ENCODE results near the gene SPATS2.

DNA sequence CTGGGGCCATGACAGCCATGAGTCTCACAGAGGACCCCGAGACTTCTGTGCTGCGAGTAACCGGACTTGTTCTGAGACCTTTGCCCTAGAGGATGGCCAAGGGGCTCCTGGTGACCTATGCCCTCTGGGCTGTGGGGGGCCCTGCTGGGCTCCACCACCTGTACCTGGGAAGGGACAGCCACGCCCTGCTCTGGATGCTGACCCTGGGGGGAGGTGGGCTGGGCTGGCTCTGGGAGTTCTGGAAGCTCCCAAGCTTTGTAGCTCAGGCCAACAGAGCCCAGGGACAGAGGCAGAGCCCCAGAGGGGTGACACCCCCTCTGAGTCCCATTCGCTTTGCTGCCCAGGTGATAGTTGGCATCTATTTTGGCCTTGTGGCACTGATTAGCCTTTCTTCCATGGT lies 18.5 kb upstream of the SPATS2 start:
- TF ChIP-seq, protein P1, sequence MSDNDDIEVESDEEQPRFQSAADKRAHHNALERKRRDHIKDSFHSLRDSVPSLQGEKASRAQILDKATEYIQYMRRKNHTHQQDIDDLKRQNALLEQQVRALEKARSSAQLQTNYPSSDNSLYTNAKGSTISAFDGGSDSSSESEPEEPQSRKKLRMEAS (IDR thresholded peaks at IDR 0.05; ENCODE audit: insufficient read depth, insufficient read length), result no peak
- TF ChIP-seq CTCF (IDR thresholded peaks at IDR 0.05; ENCODE audit: extremely low read depth in 1 of 2, insufficient read depth in 1 of 2, low read depth in 1 of 2, low read length in 2 of 2) (no peak), POLR2AphosphoS5 (IDR thresholded peaks at IDR 0.05; ENCODE audit: insufficient read depth, low read depth, low read length) (no peak)

Measured in endothelial cell of umbilical vein (primary cell).